ELR (cell line): ENCODE data around the gene MEGF11.
"Not testable (repeated sequence)": the region's sequence is repeated elsewhere in the genome, so short reads cannot be mapped to it uniquely, and the experiment has no call there.

Experiments
- DNase-seq: peaks from one replicate; pipeline ENCODE4 v3.0.0-alpha.2; 2015; ENCODE audit warnings: low read depth

MEGF11 gene

GRCh38 chr15:66275352-66275751 is 21.8 kb upstream of the MEGF11 start:
- no peak for DNase-seq

DNA sequence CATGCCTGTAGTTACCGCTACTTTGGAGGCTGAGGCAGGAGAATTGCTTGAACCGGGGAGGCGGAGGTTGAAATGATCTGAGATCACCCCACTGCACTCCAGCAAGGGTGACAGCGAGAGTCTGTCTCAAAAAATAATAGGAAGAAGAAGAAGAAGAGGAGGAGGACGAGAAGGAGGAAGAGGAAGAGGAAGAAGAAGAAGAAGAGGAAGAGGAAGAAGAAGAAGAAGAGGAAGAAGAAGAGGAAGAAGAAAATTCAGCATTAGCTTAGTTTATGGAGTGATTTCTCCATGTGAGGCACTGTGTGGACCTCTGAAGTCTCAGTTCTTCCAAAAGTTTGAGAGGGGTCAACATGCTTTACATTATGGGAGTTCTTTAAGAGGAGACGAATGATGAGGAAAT is 17.4 kb upstream of the MEGF11 start:
- DNase-seq: no peak

GRCh38 chr15:66269326-66270090 is 16.0 kb upstream of the MEGF11 start:
- peak; percentile 61 for DNase-seq

- DNase-seq: no peak
These were observed 11.4 kb upstream of the MEGF11 start for GRCh38 chr15:66264859-66265513.

GRCh38 chr15:66262837-66263236 is 9.3 kb upstream of the MEGF11 start:
- DNase-seq: not testable (repeated sequence)

DNA sequence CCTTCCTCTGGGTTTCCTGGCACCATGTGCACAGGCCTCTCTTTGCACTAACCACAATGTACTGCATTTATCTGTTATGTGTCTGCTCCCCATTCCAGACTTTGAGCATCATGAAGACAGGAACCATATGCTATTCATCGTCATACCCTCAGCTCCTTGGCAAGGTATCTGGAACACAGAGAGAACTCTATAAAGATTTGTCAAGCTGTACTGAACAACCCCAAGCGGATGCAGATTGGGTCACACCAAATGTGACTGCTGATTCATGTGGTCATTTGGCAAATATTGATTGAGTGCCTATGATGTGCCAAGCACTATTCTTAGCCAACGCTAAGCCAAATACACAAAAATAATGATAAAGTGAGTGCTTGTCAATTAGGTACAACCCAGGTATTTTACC is 7.5 kb upstream of the MEGF11 start:
- no peak for DNase-seq

DNA sequence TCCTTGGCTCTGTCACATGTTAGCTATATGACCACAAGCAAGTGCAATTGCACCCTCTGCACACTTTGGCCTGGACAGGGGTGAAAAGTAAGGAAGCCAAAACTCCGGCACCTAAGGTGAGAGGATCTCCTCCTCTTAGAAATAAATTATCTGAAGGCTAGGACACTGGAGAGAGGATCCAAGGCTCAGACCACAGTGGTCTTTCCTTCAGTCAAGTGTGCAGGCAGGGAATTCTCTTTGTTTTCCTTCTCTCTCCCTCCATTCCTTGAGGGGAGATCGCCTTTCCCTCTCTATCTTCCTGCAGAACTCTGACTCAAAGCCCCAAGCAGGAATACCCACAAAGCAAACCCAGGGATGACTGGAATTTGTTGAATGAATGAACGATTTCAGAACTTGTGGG is 3.1 kb upstream of the MEGF11 start:
- no peak for DNase-seq

GRCh38 chr15:66254951-66255676 is 1.6 kb upstream of the MEGF11 start:
- no peak for DNase-seq

DNA sequence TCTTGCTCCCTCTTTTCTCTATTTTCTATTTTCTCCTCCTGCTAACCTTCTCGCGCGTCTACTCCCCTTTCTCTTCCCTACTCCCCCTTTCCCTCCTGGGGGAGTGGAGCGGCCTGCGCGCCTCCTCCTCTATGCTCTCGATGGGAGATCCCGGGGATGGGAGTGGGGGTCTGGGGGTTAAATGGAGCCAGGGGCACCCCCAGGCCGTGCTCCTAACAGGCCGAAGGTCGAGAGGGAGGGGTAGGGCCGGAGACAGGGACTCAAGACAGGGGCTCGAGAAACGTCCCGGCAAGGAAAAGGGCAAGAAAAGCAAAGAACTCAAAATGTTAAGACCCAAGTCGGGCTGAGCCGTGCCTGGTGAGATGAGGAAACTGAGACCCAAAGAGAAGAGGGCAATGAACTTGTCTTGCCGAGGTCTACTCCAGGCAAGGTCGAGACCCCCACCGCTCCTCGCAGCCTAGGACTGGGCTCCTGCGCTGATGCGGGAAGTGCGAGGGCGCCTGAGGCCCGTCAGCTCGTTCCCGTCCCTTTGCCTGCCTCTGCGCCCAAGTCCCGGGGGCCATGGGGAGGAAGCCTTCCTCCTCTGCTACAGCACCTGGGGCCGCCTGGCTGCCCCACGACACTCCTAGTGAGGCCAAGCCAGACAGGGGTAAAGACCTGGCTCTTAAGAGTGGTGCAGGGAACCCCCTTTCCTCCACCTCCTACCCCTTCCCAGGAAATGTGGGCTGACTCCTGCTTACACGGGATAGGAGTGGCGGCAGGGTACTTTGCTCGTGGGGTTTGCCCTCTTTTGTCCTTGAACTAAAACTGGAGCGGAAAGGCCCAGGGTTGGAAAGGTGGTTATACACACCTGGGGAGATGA is 770 bp upstream of the MEGF11 start:
- DNase-seq: no peak

GRCh38 chr15:66252685-66253417 is 699 bp downstream of the MEGF11 start:
- DNase-seq: peak; percentile 19

DNA sequence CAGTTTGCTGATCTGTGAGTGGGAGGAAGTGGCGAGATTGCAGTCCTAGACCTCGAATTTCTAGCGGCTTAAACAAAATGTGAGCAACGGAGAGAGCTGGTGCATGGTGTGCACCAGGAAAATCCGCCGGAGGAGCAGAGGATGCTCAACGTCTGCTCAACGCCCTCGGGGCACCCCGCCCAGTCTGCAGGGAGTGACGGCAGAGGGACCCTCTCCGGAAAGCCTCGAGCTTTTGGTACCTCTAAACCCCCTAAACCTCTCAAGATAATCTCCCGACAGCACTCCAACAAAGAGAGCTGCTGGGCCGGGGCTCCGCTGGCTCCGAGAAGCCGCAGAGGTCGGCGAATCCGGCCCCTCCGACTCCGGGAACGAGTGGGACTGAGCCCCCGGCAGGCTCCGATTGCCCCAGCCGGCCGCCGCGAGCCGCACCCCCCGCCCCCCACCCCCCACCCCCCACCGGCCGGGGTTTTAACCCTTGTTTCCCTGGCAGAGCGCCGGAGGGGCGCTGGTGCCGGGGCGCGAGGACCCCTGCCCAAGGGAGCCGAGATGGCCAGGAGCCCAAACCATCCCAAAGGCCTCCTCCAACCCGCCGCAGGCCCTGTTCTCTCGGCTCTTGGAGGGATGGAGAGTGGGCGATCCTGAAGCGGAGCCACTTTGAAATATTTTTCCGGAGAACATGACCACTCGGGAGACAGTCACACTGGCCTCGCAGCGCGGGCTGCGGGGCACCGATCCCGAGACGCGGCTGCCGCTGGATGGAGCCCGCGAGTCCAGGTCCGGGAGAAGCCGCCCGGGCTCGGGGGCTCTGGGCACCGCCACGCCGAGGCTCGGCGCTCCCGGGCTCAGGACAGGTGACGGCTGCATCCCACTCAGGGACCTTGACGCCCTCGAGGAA is 1.5 kb downstream of the MEGF11 start:
- peak; percentile 63 for DNase-seq

GRCh38 chr15:66251065-66251789 is 2.3 kb downstream of the MEGF11 start:
- DNase-seq: no peak

DNA sequence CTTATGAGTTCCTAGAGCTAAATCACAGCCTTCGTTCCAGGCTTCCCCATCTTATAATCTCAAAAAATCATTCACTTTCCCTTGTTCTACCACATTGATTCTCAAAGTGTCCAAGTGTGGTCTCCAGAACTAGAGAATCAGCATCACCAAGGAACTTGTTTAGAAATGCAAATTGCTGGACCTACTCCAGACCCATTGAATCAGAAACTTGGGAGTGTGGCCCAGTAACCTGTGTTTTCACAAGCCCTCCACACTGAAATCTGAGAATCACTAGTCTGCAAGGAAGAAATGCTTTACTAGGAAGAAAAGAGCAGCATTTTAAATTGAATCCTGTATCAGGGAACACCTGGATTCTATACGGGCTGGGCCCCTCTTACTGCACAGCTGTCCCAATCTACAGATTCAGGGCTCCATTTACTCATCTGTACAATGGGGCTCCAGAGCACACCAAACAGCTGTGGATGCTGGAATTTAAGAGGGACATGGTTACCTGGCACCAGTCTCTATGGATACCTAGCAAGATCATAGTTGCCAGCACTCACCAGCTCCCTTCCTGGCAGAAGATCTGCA is 3.9 kb downstream of the MEGF11 start:
- DNase-seq: no peak

DNA sequence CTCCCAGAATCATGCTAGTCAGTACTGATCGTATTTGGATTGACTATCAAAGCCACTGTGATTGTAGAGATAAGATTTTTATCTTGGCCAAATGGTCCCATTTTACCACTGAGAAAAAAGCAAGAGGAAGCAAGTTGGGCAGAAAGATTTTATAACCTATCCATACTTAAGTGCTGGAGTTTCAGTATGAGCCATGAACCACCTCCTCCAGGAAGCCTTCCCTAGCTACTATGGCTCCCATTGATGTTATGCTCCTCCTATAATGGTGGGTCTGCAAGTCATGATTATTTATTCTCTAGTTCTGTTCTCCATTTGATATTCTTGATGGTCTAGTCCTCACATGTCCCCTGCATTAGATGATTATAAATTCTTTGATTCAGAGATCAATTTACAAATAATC is 6.6 kb downstream of the MEGF11 start:
- no peak for DNase-seq

DNA sequence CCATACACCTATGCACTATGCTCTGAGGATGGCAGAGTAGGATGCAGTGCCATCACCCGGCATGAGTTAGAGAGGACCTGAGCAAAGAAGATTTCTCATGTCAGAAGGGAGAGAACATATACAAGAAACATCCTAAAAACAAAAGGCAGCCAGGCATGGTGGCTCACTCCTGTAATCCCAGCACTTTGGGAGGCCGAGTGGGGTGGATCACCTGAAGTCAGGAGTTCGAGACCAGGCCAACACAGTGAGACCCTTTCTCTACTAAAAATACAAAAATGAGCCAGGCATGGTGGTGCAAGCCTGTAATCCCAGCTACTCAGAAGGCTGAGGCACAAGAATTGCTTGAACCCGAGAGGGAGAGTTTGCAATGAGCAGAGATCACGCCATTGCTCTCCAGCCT is 7.7 kb downstream of the MEGF11 start:
- not testable (repeated sequence) for DNase-seq

- no peak for DNase-seq
These were observed 11.7 kb downstream of the MEGF11 start for GRCh38 chr15:66241908-66242285.

DNA sequence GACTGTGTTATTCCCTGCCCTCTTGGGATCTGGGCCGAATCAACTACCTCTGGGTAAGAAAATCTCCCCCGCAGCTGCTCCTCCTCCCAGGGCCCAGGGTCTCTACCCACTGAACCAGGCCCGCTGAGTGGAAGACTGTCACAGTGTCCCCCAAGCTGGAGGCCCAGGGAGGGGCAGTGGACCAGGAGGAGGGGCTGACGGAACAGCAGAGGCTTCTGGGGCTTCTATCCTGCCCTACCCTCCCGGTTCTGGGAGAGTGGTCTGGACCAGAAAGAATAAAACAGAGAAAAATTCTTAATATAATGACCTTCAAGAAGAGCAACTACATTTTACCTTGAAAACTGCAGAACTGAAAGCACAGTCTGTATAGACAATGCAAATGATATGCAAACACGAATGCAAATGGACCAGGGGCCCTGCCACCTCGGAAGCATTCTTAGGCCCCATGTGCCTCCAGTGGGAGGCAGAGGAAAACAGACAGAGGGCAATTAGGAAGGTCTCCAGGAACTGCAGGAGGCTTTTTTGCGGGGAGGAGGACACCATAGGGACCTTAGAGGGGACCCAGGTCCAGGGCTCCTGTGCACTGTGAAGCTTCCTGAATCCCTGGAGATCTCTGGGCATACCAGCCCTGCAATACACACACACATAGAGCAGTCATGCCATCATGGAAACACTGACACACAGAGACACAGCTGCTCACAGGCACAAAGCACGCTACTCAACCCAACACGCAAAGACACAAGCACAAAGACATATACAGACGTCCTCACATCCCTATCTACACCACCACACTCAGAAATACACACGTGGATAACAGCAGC is 12.3 kb downstream of the MEGF11 start:
- DNase-seq: no peak

DNA sequence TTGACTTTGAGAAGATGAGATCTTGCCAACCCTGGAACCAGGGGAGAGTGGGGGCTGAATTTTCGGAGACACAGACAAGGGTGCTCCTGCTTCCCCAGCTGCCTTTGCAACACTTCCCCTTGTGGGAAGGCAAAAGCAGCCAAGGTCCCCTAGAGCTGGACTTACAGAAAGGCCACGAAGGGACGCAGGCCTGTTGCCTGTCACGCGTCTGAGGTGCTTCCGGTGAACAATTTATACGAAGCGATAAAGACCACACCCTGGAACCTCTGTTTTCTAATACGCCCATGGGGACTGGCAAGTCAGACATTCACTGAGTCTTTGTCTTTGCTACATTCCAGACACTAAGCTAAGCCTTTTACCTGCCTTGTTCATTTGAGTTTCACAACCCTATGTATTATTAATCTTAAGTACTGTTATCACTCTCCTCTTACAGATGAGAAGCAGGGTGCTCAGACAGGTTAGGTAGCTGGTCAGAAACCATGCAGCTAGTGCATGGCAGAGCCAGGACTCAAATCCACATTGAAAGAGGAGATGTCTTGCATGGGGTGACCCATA is 13.2 kb downstream of the MEGF11 start:
- no peak for DNase-seq
